Osteoblast (primary cell): ENCODE measurements around the gene MRS2. TPM values are rescaled to one million over a fixed set of nuclear protein-coding genes. Genes with fewer than 3 reads are reported as not detected.

Source experiments
- DNase-seq: peaks from one replicate; pipeline ENCODE4 v3.0.0; 2011; ENCODE audit warnings: low spot score, mixed read lengths; ENCODE audit not compliant: insufficient read length; ENCODE audit errors: missing footprints
- H2AFZ ChIP-seq: 2 replicates; pipeline ENCODE4 v1.6.0; 2011; ENCODE audit warnings: mild to moderate bottlenecking, low read length
- H3K27ac ChIP-seq: 2 replicates; pipeline ENCODE4 v1.5.1; 2011; ENCODE audit warnings: mild to moderate bottlenecking, low read depth, low read length, moderate library complexity
- H3K27me3 ChIP-seq: 2 replicates; pipeline ENCODE4 v1.6.0; 2012; ENCODE audit warnings: mild to moderate bottlenecking, control low read depth, inconsistent platforms, low read length, moderate library complexity; ENCODE audit not compliant: insufficient read depth
- H3K36me3 ChIP-seq: 2 replicates; pipeline ENCODE4 v1.5.1; 2011; ENCODE audit warnings: mild to moderate bottlenecking, low read length, control low read depth, moderate library complexity; ENCODE audit not compliant: insufficient read depth
- H3K4me1 ChIP-seq: 2 replicates; pipeline ENCODE4 v1.5.1; 2011; ENCODE audit warnings: mild to moderate bottlenecking, low read length, control low read depth, moderate library complexity; ENCODE audit not compliant: insufficient read depth
- H3K4me2 ChIP-seq: 2 replicates; pipeline ENCODE4 v1.6.0; 2011; ENCODE audit warnings: mild to moderate bottlenecking, low read length; ENCODE audit not compliant: insufficient read depth
- H3K4me3 ChIP-seq: fragments of 200-600 bp; sonication (generic); 3 replicates; pipeline ENCODE4 v1.5.1; 2012; ENCODE audit warnings: mild to moderate bottlenecking, low read length, inconsistent platforms; ENCODE audit not compliant: insufficient read depth
- H3K79me2 ChIP-seq: 2 replicates; pipeline ENCODE4 v1.6.0; 2012; ENCODE audit warnings: mild to moderate bottlenecking, low read length, control low read depth, inconsistent platforms; ENCODE audit not compliant: insufficient read depth
- H3K9me3 ChIP-seq: 2 replicates; pipeline ENCODE4 v1.5.1; 2011; ENCODE audit warnings: low read depth, low read length, control low read depth
- H4K20me1 ChIP-seq: 2 replicates; pipeline ENCODE4 v1.6.0; 2012; ENCODE audit warnings: mild to moderate bottlenecking, low read length, control low read depth; ENCODE audit not compliant: insufficient read depth
- CTCF ChIP-seq: IDR thresholded peaks from 2 replicates; pipeline ENCODE4 v1.5.1; 2011; ENCODE audit warnings: mild to moderate bottlenecking, low read depth, low read length, moderate library complexity; ENCODE audit errors: extremely low read depth
- total RNA-seq: library from RNA; depleted of rRNA; stranded (reverse); fragments of >200 nt; gene quantifications from 2 replicates; pipeline ENCODE4 v1.2.3, GENCODE V29; 2012

The MRS2 gene
- total RNA-seq, 1 donor, result 23.5 TPM

GRCh38 chr6:24374612-24375011, 28.1 kb upstream of the MRS2 start:
- no peak overlapping the region for H3K4me2 ChIP-seq
- H3K36me3 ChIP-seq, result no peaks in the 10 kb centered on the region
- TF ChIP-seq CTCF, result no peak

GRCh38 chr6:24376871-24377270, 25.9 kb upstream of the MRS2 start:
- Histone ChIP-seq H3K79me2 (no peaks in the 10 kb centered on the region), H3K27me3 (no peaks in the 10 kb centered on the region), H3K9me3 (no peaks in the 10 kb centered on the region), H3K27ac (no peak overlapping the region), H3K36me3 (no peaks in the 10 kb centered on the region), H4K20me1 (no peaks in the 10 kb centered on the region), H3K4me1 (no peaks in the 10 kb centered on the region), H3K4me3 (no peak overlapping the region), H3K4me2 (no peak overlapping the region), H2AFZ (no peak overlapping the region)
- no peak for TF ChIP-seq CTCF
- DNase-seq, result no peak

More at GRCh38 chr6:24374612-24375011, 28.1 kb upstream of the MRS2 start:
- H2AFZ ChIP-seq, result no peak overlapping the region
- H3K27me3 ChIP-seq, result no peaks in the 10 kb centered on the region
- H4K20me1 ChIP-seq, result no peaks in the 10 kb centered on the region
- H3K79me2 ChIP-seq, result no peaks in the 10 kb centered on the region
- DNase-seq, result no peak
- H3K27ac ChIP-seq, result no peak overlapping the region
- H3K4me3 ChIP-seq, result no peak overlapping the region
- H3K9me3 ChIP-seq, result no peaks in the 10 kb centered on the region
- H3K4me1 ChIP-seq, result no peaks in the 10 kb centered on the region

- no peak overlapping the region for H3K4me3 ChIP-seq
- no peak overlapping the region for H3K4me2 ChIP-seq
- no peak overlapping the region for H2AFZ ChIP-seq
- H3K36me3 ChIP-seq, result no peaks in the 10 kb centered on the region
- no peaks in the 10 kb centered on the region for H4K20me1 ChIP-seq
- TF ChIP-seq CTCF, result no peak
- H3K4me1 ChIP-seq, result no peaks in the 10 kb centered on the region
- H3K79me2 ChIP-seq, result no peaks in the 10 kb centered on the region
- DNase-seq, result no peak
- no peak overlapping the region for H3K27ac ChIP-seq
- no peaks in the 10 kb centered on the region for H3K9me3 ChIP-seq
- H3K27me3 ChIP-seq, result no peaks in the 10 kb centered on the region
These were observed 24.2 kb upstream of the MRS2 start for GRCh38 chr6:24378473-24379097.

GRCh38 chr6:24381476-24382219, 21.1 kb upstream of the MRS2 start:
- Histone ChIP-seq H3K4me3 (no peak overlapping the region), H3K9me3 (no peaks in the 10 kb centered on the region), H2AFZ (no peak overlapping the region), H3K4me2 (no peak overlapping the region), H3K79me2 (no peaks in the 10 kb centered on the region), H3K27me3 (no peaks in the 10 kb centered on the region), H4K20me1 (no peaks in the 10 kb centered on the region), H3K4me1 (no peaks in the 10 kb centered on the region), H3K27ac (no peak overlapping the region), H3K36me3 (no peaks in the 10 kb centered on the region)
- DNase-seq, result no peak
- TF ChIP-seq CTCF, result no peak
